Ishikawa (cell line): ENCODE data around the gene RXRA.

Experiments used
- CEBPB ChIP-seq: IDR thresholded peaks from 2 replicates; pipeline ENCODE4 v1.6.1; 2012
- CREB1 ChIP-seq: IDR thresholded peaks from 2 replicates; pipeline ENCODE4 v1.6.1; 2012; ENCODE audit warnings: low read depth
- FOXM1 ChIP-seq: IDR thresholded peaks from 2 replicates; pipeline ENCODE4 v1.6.1; 2012; ENCODE audit warnings: low read depth, borderline replicate concordance
- TAF1 ChIP-seq: IDR thresholded peaks from 2 replicates; pipeline ENCODE4 v1.6.1; 2012; ENCODE audit warnings: low read depth, mild to moderate bottlenecking
- YY1 ChIP-seq: IDR thresholded peaks from 2 replicates; pipeline ENCODE4 v1.6.1; 2012; ENCODE audit warnings: low read depth
- TF ChIP-seq, protein P1 (sequence below): IDR thresholded peaks from 2 replicates; pipeline ENCODE4 v1.6.1; 2012; ENCODE audit warnings: low read depth, mild to moderate bottlenecking

- TF ChIP-seq TAF1 (no peak), CEBPB (no peak), YY1 (no peak), CREB1 (no peak), FOXM1 (no peak)
- TF ChIP-seq, protein P1, sequence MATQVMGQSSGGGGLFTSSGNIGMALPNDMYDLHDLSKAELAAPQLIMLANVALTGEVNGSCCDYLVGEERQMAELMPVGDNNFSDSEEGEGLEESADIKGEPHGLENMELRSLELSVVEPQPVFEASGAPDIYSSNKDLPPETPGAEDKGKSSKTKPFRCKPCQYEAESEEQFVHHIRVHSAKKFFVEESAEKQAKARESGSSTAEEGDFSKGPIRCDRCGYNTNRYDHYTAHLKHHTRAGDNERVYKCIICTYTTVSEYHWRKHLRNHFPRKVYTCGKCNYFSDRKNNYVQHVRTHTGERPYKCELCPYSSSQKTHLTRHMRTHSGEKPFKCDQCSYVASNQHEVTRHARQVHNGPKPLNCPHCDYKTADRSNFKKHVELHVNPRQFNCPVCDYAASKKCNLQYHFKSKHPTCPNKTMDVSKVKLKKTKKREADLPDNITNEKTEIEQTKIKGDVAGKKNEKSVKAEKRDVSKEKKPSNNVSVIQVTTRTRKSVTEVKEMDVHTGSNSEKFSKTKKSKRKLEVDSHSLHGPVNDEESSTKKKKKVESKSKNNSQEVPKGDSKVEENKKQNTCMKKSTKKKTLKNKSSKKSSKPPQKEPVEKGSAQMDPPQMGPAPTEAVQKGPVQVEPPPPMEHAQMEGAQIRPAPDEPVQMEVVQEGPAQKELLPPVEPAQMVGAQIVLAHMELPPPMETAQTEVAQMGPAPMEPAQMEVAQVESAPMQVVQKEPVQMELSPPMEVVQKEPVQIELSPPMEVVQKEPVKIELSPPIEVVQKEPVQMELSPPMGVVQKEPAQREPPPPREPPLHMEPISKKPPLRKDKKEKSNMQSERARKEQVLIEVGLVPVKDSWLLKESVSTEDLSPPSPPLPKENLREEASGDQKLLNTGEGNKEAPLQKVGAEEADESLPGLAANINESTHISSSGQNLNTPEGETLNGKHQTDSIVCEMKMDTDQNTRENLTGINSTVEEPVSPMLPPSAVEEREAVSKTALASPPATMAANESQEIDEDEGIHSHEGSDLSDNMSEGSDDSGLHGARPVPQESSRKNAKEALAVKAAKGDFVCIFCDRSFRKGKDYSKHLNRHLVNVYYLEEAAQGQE, result no peak
These were observed 28.3 kb upstream of the RXRA start for GRCh38 chr9:134298000-134298399.
